Upper lobe of right lung (tissue), 1 donor: Measurements from ENCODE around the gene MDM2. TPM values are rescaled to one million over a fixed set of nuclear protein-coding genes. Genes with fewer than 3 reads are reported as not detected.

Source experiments
- ATAC-seq: fragments of 200-7000 bp; cut with Tn5 transposase; one replicate; pipeline ENCODE4 v1.9.1; 2020; ENCODE audit warnings: mild to moderate bottlenecking, moderate library complexity
- DNase-seq: peaks from one replicate; pipeline ENCODE4 v3.0.0-alpha.2; 2020
- H3K27ac ChIP-seq: fragments of 200-600 bp; one replicate; pipeline ENCODE4 v1.8.0; 2022
- H3K27me3 ChIP-seq: fragments of 200-600 bp; one replicate; pipeline ENCODE4 v1.8.0; 2022; ENCODE audit warnings: mild to moderate bottlenecking
- H3K36me3 ChIP-seq: fragments of 200-600 bp; one replicate; pipeline ENCODE4 v1.8.0; 2022
- H3K4me1 ChIP-seq: fragments of 200-600 bp; one replicate; pipeline ENCODE4 v1.8.0; 2022
- H3K4me3 ChIP-seq: fragments of 200-600 bp; one replicate; pipeline ENCODE4 v1.8.0; 2022; ENCODE audit warnings: mild to moderate bottlenecking
- H3K9me3 ChIP-seq: fragments of 200-600 bp; one replicate; pipeline ENCODE4 v1.8.0; 2022
- intact Hi-C: fragments of 100-400 bp; cut with DNase I; formaldehyde crosslinking; loops from one replicate; pipeline ENCODE4 v1.11.0; 2022
- total RNA-seq: library from RNA; stranded (reverse); fragmentation: NEBNext Ultra II Directional; extraction: Animal tissue kit (Norgen Biotek cat#: 25700); gene quantifications from one replicate; pipeline ENCODE4 v1.2.1, GENCODE V29; 2021
- TF ChIP-seq, protein P1 (sequence below): fragments of 200-600 bp; IDR thresholded peaks from one replicate; pipeline ENCODE4 v1.8.0; 2022; ENCODE audit warnings: antibody characterized with exemption
- donor health status: DM: no; HTN: yes; CAD: no; lungs with severe emphysema.

MDM2 gene
- total RNA-seq, 1 donor from 2014 or later, result 198 TPM

DNA sequence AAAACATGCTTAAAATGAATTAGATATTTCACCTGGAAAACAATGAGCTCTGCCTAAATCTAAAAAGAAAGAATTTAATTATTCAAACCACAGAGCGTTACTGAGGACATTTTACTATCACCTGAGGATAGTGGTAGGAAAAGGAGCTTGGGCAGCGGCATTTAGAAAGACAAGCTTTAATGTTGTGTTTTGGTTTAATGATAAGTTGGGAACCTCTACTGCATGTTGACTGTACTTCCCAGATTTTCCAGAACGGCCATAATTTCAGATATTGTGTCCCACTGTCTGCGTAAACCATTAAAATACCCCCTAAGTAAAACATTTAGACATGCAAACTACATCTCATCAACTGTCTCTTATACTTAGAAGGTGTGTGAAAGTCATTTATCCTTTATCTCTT, 69.6 kb downstream of the MDM2 start:
- intact Hi-C loops, result no loop called here
- TF ChIP-seq, protein P1, sequence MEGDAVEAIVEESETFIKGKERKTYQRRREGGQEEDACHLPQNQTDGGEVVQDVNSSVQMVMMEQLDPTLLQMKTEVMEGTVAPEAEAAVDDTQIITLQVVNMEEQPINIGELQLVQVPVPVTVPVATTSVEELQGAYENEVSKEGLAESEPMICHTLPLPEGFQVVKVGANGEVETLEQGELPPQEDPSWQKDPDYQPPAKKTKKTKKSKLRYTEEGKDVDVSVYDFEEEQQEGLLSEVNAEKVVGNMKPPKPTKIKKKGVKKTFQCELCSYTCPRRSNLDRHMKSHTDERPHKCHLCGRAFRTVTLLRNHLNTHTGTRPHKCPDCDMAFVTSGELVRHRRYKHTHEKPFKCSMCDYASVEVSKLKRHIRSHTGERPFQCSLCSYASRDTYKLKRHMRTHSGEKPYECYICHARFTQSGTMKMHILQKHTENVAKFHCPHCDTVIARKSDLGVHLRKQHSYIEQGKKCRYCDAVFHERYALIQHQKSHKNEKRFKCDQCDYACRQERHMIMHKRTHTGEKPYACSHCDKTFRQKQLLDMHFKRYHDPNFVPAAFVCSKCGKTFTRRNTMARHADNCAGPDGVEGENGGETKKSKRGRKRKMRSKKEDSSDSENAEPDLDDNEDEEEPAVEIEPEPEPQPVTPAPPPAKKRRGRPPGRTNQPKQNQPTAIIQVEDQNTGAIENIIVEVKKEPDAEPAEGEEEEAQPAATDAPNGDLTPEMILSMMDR, result no peak
- H3K4me3 ChIP-seq, result no peak overlapping the region
- DNase-seq, result no peak
- peaks cover 24% of the 10 kb centered on the region for H3K36me3 ChIP-seq
- no peak for ATAC-seq
- no peaks in the 10 kb centered on the region for H3K9me3 ChIP-seq
- no peaks in the 10 kb centered on the region for H3K27me3 ChIP-seq
- H3K4me1 ChIP-seq, result no peaks in the 10 kb centered on the region
- no peak overlapping the region for H3K27ac ChIP-seq

DNA sequence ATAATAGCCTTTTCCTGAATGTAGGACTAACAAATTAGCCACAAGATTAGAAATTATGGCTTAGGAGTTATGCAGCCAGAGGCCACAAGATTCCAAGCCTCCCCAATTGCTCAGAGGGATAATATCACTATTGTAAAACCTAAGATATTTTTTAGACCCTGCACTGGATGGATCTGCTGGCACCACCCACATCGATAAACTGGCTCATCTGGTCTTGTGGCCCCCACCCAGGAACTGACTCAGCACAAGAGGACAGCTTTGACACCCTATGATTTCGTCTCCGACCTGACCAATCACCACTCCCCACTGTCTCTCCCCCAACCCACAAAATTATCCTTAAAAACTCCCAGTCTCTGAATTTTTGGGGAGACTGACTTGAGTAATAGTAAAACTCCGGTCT, 70.3 kb downstream of the MDM2 start:
- Histone ChIP-seq H3K4me3 (no peak overlapping the region), H3K27me3 (no peaks in the 10 kb centered on the region), H3K9me3 (no peaks in the 10 kb centered on the region), H3K4me1 (no peaks in the 10 kb centered on the region), H3K36me3 (peaks cover 31% of the 10 kb centered on the region), H3K27ac (no peak overlapping the region)
- intact Hi-C loops, result no loop called here
- TF ChIP-seq, protein P1, result no peak
- ATAC-seq (no peak), DNase-seq (no peak)

DNA sequence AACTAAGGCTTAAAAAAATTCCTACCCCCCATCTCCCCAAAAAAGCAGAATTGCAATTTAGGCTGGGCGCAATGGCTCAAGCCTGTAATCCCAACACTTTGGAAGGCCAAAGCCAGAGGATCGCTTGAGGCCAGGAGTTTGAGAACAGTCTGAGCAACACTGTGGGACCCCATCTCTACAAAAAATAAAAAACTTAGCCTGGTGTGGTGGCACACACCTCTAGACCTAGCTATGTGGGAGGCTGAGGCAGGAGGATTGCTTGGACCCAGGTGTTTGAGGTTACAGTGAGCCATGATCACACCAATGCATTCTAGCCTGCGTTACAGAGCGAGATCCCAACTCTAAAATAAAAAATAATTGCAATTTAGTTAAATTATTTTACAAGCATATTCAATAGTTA, 70.9 kb downstream of the MDM2 start:
- ATAC-seq, result no peak
- intact Hi-C loops, result no loop called here
- TF ChIP-seq, protein P1, result no peak

DNA sequence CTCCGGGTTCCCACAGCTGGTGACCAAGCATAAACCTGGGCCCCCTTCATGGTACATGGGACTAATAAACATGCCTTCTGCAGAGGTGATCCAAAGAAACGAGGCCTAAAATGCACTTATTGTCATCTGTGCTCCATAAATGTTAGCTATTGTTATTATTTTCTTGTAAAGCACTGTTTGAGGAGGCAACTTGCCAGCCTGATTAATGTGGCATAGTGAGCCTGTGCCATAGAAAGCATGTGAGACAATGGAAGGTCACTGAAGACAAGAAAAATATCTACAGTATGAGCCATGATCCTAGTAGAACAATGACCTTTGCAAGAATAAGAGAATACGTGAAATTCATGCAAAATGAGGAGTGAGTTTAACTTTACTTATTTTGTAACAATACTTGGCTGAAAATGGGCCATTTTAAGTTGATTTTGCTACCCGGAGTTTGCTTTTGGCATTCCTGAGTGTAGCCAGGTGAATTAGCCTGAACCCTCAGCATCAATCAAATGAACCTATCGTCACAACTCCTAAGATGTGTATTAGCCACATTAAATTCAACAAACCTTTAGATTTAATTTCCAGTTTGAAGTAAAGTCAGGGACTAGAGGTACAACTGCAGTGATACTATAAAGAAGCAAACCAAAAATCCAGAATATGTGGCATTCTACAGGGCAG, 72.8 kb downstream of the MDM2 start:
- H3K27me3 ChIP-seq, result no peaks in the 10 kb centered on the region
- H3K27ac ChIP-seq, result no peak overlapping the region
- intact Hi-C loops, result no loop called here
- TF ChIP-seq, protein P1, result no peak
- H3K4me3 ChIP-seq, result no peak overlapping the region
- DNase-seq (no peak), ATAC-seq (no peak)
- no peaks in the 10 kb centered on the region for H3K4me1 ChIP-seq
- H3K36me3 ChIP-seq, result peaks cover 38% of the 10 kb centered on the region
- H3K9me3 ChIP-seq, result no peaks in the 10 kb centered on the region

More for the DNA sequence above, 70.9 kb downstream of the MDM2 start:
- no peak overlapping the region for H3K4me3 ChIP-seq
- H3K27ac ChIP-seq, result no peak overlapping the region
- H3K36me3 ChIP-seq, result peaks cover 37% of the 10 kb centered on the region
- no peaks in the 10 kb centered on the region for H3K9me3 ChIP-seq
- no peaks in the 10 kb centered on the region for H3K27me3 ChIP-seq
- H3K4me1 ChIP-seq, result no peaks in the 10 kb centered on the region
- DNase-seq, result no peak

DNA sequence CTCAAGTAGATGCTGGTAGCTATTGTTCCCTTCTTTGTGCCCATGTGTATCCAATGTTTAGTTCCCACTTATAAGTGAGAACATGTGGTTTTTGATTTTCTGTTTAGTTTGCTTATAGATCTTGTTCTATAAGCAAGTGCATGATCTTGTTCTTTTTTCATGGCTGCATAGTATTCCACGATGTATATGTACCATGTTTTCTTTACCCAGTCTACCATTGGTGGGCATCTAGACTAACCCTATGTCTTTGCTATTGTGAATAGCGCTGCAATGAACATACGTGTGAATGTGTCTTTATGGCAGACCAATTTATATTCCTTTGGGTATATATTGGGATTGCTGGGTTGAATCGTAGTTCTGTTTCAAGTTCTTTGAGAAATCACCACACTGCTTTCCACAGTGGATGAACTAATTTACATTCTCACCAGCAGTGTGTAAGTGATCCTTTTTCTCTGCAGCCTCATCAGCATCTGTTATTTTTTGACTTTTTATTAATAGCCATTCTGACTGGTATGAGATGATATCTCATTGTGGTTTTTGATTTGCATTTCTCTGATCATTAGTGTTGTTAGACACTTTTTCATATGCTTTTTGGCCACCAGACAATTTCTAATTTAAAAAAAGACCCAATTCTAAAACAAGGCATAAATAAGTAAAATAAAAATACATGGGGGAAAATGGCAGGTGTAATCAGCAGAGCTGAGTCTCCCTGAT, 74.4 kb downstream of the MDM2 start:
- TF ChIP-seq, protein P1, result no peak
- Histone ChIP-seq H3K27ac (no peak overlapping the region), H3K4me3 (no peak overlapping the region), H3K36me3 (peaks cover 38% of the 10 kb centered on the region), H3K9me3 (no peaks in the 10 kb centered on the region), H3K4me1 (no peaks in the 10 kb centered on the region), H3K27me3 (no peaks in the 10 kb centered on the region)
- intact Hi-C loops, result no loop called here
- DNase-seq (no peak), ATAC-seq (no peak)
